ENCODE results near the gene ZNF136.

DNA sequence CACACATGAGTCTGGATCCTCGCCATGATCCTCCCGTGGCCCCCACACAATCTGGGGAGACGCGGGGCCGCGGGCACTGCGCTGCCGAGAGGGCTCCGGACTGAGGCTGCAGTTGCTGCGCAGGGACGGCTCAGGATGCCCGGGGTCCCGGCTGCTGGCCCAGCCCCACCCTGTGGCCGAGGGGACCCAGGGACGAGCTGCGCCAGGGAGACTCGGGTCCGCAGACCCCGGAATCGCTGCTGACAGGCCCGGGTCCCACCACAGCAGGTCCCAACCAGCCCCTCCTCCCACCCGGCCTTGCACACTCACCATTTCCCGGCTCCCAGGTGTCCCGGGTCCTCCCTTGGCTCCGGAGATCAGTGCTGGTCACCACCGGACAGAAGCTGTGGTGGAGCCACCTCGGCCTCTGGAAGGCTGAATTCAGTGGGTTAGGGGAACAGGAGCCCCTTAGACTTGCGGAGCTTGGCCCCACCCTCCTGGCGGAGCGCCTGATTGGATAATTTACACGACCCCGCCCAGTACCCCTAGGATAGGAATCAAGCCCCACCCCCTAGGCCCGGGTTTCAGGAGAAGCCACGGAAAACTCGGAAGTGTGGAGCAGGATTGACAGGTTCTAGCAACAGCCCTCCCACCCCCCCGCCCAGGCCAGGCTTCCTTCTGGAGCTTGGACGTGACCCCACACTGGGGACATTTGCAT lies 74.4 kb downstream of the ZNF136 start:
- TF ChIP-seq, protein P1, sequence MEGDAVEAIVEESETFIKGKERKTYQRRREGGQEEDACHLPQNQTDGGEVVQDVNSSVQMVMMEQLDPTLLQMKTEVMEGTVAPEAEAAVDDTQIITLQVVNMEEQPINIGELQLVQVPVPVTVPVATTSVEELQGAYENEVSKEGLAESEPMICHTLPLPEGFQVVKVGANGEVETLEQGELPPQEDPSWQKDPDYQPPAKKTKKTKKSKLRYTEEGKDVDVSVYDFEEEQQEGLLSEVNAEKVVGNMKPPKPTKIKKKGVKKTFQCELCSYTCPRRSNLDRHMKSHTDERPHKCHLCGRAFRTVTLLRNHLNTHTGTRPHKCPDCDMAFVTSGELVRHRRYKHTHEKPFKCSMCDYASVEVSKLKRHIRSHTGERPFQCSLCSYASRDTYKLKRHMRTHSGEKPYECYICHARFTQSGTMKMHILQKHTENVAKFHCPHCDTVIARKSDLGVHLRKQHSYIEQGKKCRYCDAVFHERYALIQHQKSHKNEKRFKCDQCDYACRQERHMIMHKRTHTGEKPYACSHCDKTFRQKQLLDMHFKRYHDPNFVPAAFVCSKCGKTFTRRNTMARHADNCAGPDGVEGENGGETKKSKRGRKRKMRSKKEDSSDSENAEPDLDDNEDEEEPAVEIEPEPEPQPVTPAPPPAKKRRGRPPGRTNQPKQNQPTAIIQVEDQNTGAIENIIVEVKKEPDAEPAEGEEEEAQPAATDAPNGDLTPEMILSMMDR (conservative IDR thresholded peaks at IDR 0.05; ENCODE audit: low read length), result no peak
- TF ChIP-seq EZH2phosphoT487 (IDR thresholded peaks at IDR 0.05; ENCODE audit: borderline replicate concordance), result no peak
